NCI-H1092 (cell line): ENCODE data around the gene SLC7A8.
"Not testable (repeated sequence)": the region's sequence is repeated elsewhere in the genome, so short reads cannot be mapped to it uniquely, and the experiment has no call there.

Experiments
- DNase-seq: peaks from one replicate; lab custom pipeline; 2025; lab: John Stamatoyannopoulos, UW

The SLC7A8 gene

GRCh38 chr14:23183479-23183878 is at the start of gene SLC7A8:
SLC7A8 (minus strand) TSS chr14:23183660; CDS start chr14:23182914, 746 bp downstream.
- no peak for DNase-seq

- not testable (repeated sequence) for DNase-seq
Observed at GRCh38 chr14:23232241-23232808, 48.9 kb upstream of the SLC7A8 start.

GRCh38 chr14:23228812-23229211 is 45.4 kb upstream of the SLC7A8 start:
- no peak for DNase-seq

GRCh38 chr14:23227566-23227965 is 44.1 kb upstream of the SLC7A8 start:
- DNase-seq: no peak

GRCh38 chr14:23224958-23225357 is 41.5 kb upstream of the SLC7A8 start:
- not testable (repeated sequence) for DNase-seq

- DNase-seq: no peak
Observed at GRCh38 chr14:23219075-23219474, 35.6 kb upstream of the SLC7A8 start.

- no peak for DNase-seq
Observed at GRCh38 chr14:23217032-23218020, 33.9 kb upstream of the SLC7A8 start.

- no peak for DNase-seq
Observed at GRCh38 chr14:23215421-23215820, 32.0 kb upstream of the SLC7A8 start.

- no peak for DNase-seq
Observed at GRCh38 chr14:23209651-23210423, 26.4 kb upstream of the SLC7A8 start.

GRCh38 chr14:23208324-23208723 is 24.9 kb upstream of the SLC7A8 start:
- no peak for DNase-seq

- no peak for DNase-seq
Observed at GRCh38 chr14:23207146-23207540, 23.7 kb upstream of the SLC7A8 start.

- no peak for DNase-seq
Observed at GRCh38 chr14:23206422-23207145, 23.1 kb upstream of the SLC7A8 start.

GRCh38 chr14:23202001-23202400 is 18.5 kb upstream of the SLC7A8 start:
- DNase-seq: no peak

GRCh38 chr14:23199141-23199540 is 15.7 kb upstream of the SLC7A8 start:
- not testable (repeated sequence) for DNase-seq

GRCh38 chr14:23196487-23196886 is 13.0 kb upstream of the SLC7A8 start:
- not testable (repeated sequence) for DNase-seq

GRCh38 chr14:23195552-23196101 is 12.2 kb upstream of the SLC7A8 start:
- no peak for DNase-seq

- DNase-seq: no peak
Observed at GRCh38 chr14:23193432-23193831, 10.0 kb upstream of the SLC7A8 start.

GRCh38 chr14:23187925-23188324 is 4.5 kb upstream of the SLC7A8 start:
- no peak for DNase-seq

- peak; percentile 39 for DNase-seq
Observed at GRCh38 chr14:23186913-23187654, 3.6 kb upstream of the SLC7A8 start.

- no peak for DNase-seq
Observed at GRCh38 chr14:23185063-23185462, 1.6 kb upstream of the SLC7A8 start.

GRCh38 chr14:23183158-23183470 is 346 bp downstream of the SLC7A8 start:
- DNase-seq: no peak
